Upper lobe of left lung (tissue), 6 donors: ENCODE results near the gene CYRIA. TPM values are rescaled to one million over a fixed set of nuclear protein-coding genes. Genes with fewer than 3 reads are reported as not detected.

Experiments used
- ATAC-seq, 2 donors: fragments of 200-7000 bp; cut with Tn5 transposase; one replicate each; pipeline ENCODE4 v1.9.1; 2022; ENCODE audit warnings: mild to moderate bottlenecking in 2 of 2, moderate library complexity in 2 of 2; ENCODE audit not compliant: low FRiP score in 2 of 2
- DNase-seq, 2 donors: peaks; one replicate each; pipeline ENCODE4 v3.0.0-alpha.2; 2019 to 2020
- H3K27ac ChIP-seq, 4 donors: fragments of 200-600 bp; sonication (generic); one replicate each; pipeline ENCODE4 v1.5.1; 2016 to 2019
- H3K27me3 ChIP-seq, 4 donors: fragments of 200-600 bp; sonication (generic); one replicate each; pipeline ENCODE4 v1.5.1; 2017 to 2019
- H3K36me3 ChIP-seq, 4 donors: fragments of 200-600 bp; sonication (generic); one replicate each; pipeline ENCODE4 v1.5.1; 2016 to 2019
- H3K4me1 ChIP-seq, 4 donors: fragments of 200-600 bp; sonication (generic); one replicate each; pipeline ENCODE4 v1.5.1; 2018 to 2019
- H3K4me3 ChIP-seq, 4 donors: fragments of 200-600 bp; sonication (generic); one replicate each; pipeline ENCODE4 v1.5.1; 2017 to 2019; ENCODE audit warnings: mild to moderate bottlenecking in 2 of 4, moderate library complexity in 1 of 4
- H3K9me3 ChIP-seq, 4 donors: fragments of 200-600 bp; sonication (generic); one replicate each; pipeline ENCODE4 v1.5.1; 2018 to 2019
- CTCF ChIP-seq, 6 experiments: fragments of 450-650 bp in 4 of 6; fragments of 200-600 bp in 2 of 6; sonication (generic) in 2 of 6; IDR thresholded peaks; one replicate each; pipeline ENCODE4 v1.5.1; 2016 to 2019; ENCODE audit warnings: antibody characterized with exemption in 6 of 6
- EP300 ChIP-seq, 4 donors: sonication (generic); formaldehyde crosslinking; IDR thresholded peaks; one replicate each; pipeline ENCODE4 v1.5.1; 2017; ENCODE audit warnings: antibody characterized with exemption in 4 of 4, control low read depth in 2 of 4
- POLR2A ChIP-seq, 4 donors: fragments of 450-650 bp; IDR thresholded peaks; one replicate each; pipeline ENCODE4 v1.5.1; 2016 to 2017; ENCODE audit warnings: antibody characterized with exemption in 4 of 4, mild to moderate bottlenecking in 2 of 4
- POLR2AphosphoS5 ChIP-seq, 2 donors: sonication (generic); formaldehyde crosslinking; IDR thresholded peaks; one replicate each; pipeline ENCODE4 v1.5.1; 2017; ENCODE audit warnings: antibody characterized with exemption in 2 of 2
- WGBS, 2 donors: methylation state at CpG; one replicate each; pipeline ENCODE4 v1.1.5; 2017 to 2018; 5-methylcytosine and 5-hydroxymethylcytosine counted together
- total RNA-seq, 6 donors: library from RNA; depleted of rRNA in 4 of 6; stranded (reverse); fragments of >200 nt in 4 of 6; gene quantifications; one replicate each; pipeline versions ENCODE4 v1.1.0 to v1.2.1, GENCODE V29; 2016 to 2021
- donor health status: DM: no; HTN: no; CAD: no; lungs with moderate emphysema.
- donor health status: DM: no; HTN: yes; CAD: no; lungs with severe emphysema.

CYRIA gene
- total RNA-seq, 6 donors from 2014 or later = 14.9 to 23.5 (median 20.5) TPM

- no peaks in the 10 kb centered on the region for H3K27me3 ChIP-seq
- H3K36me3 ChIP-seq = peaks cover 0 to 29% (median 5%) of the 10 kb centered on the region in 4 donors
- no peaks in the 10 kb centered on the region for H3K9me3 ChIP-seq
- TF ChIP-seq CTCF (IDR thresholded peaks at IDR 0.05) (no peak), POLR2AphosphoS5 (IDR thresholded peaks at IDR 0.05) (no peak), EP300 (IDR thresholded peaks at IDR 0.05) (no peak)
- DNase-seq = no peak
- peaks cover 35 to 59% (median 50%) of the 10 kb centered on the region in 4 donors for H3K4me1 ChIP-seq
- WGBS, 2 donors = 71 to 84% methylated on average over 2 of the region's 2 CpGs
- ATAC-seq = no peak
- no peak overlapping the region for H3K4me3 ChIP-seq
- H3K27ac ChIP-seq = no peak overlapping the region
These were observed 45.0 kb downstream of the CYRIA start for GRCh38 chr2:16620590-16620989.

GRCh38 chr2:16619576-16620245 lies 45.9 kb downstream of the CYRIA start:
- 93 to 94% methylated on average over 5 of the region's 5 CpGs for WGBS, 2 donors
- ATAC-seq = no peak
- no peaks in the 10 kb centered on the region for H3K27me3 ChIP-seq
- H3K36me3 ChIP-seq = peaks cover 0 to 29% (median 6%) of the 10 kb centered on the region in 4 donors
- H3K27ac ChIP-seq = no peak overlapping the region
- H3K4me3 ChIP-seq = no peak overlapping the region
- DNase-seq = no peak
- H3K4me1 ChIP-seq = peaks cover 30 to 56% (median 46%) of the 10 kb centered on the region in 4 donors
- no peaks in the 10 kb centered on the region for H3K9me3 ChIP-seq
- TF ChIP-seq CTCF (IDR thresholded peaks at IDR 0.05) = no peak
- no peak for TF ChIP-seq POLR2AphosphoS5 (IDR thresholded peaks at IDR 0.05)
- TF ChIP-seq POLR2A (IDR thresholded peaks at IDR 0.05) = no peak
- no peak for TF ChIP-seq EP300 (IDR thresholded peaks at IDR 0.05)

GRCh38 chr2:16617282-16618266 lies 48.1 kb downstream of the CYRIA start:
- Histone ChIP-seq H3K4me3 (no peak overlapping the region), H3K9me3 (no peaks in the 10 kb centered on the region), H3K27ac (peak overlapping the region in 3 of 4 donors; percentile 36 to 72 (median 37)), H3K36me3 (peaks cover 0 to 20% (median 6%) of the 10 kb centered on the region in 4 donors), H3K4me1 (peaks cover 27 to 56% (median 38%) of the 10 kb centered on the region in 4 donors), H3K27me3 (no peaks in the 10 kb centered on the region)
- peak in 5 of 6 experiments; percentile 23 to 52 (median 43) for TF ChIP-seq CTCF (IDR thresholded peaks at IDR 0.05)
- TF ChIP-seq EP300 (IDR thresholded peaks at IDR 0.05) = no peak
- TF ChIP-seq POLR2A (IDR thresholded peaks at IDR 0.05) = no peak
- no peak for TF ChIP-seq POLR2AphosphoS5 (IDR thresholded peaks at IDR 0.05)
- peak in 1 of 2 donors; percentile 56 for ATAC-seq
- DNase-seq = no peak
- WGBS, 2 donors = 55 to 87% methylated on average over 5 to 8 of the region's 8 CpGs
